Measurements from ENCODE around the gene ZFX.

Gene ZFX

DNA sequence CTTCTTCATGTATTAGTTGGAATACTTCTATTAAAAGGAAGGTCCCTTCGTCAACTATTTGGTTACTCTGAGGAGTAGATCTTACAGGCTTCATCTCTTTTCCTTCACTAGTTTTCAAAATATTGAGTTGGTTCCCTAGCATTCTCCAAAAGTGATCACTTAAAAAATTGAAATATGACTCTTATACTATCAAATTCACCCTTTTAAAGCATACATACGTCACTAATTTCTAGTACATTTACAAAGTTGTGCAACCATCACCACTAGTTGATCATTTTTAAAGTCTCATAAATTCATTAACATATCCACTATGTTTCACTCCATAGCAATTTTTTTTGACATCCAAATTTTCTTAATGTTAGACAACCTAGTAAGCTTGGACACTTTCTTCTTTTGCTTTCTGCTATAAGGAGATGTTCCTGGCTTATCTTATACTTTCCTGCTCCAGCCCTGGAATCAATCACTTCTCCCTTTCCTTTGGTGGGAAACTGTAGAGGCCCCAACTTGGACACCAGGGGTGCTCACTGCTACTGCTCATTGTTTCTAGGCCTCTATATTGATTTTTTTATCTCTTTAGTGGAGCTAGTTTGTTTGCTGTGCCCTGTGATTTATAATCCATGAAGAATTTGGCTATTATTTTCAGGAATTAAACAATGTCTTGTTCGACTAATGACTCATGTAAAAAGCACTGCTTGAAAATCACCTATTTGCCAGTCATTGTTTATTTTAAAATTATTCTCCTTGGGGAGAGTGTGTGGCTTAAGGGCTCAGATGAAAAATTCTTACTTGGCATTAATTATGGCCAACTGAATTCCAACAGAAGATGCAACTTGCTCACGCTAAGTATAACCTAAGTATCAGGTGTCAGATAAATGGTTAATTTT lies 4.0 kb upstream of the ZFX start:
- TF ChIP-seq, protein P1, sequence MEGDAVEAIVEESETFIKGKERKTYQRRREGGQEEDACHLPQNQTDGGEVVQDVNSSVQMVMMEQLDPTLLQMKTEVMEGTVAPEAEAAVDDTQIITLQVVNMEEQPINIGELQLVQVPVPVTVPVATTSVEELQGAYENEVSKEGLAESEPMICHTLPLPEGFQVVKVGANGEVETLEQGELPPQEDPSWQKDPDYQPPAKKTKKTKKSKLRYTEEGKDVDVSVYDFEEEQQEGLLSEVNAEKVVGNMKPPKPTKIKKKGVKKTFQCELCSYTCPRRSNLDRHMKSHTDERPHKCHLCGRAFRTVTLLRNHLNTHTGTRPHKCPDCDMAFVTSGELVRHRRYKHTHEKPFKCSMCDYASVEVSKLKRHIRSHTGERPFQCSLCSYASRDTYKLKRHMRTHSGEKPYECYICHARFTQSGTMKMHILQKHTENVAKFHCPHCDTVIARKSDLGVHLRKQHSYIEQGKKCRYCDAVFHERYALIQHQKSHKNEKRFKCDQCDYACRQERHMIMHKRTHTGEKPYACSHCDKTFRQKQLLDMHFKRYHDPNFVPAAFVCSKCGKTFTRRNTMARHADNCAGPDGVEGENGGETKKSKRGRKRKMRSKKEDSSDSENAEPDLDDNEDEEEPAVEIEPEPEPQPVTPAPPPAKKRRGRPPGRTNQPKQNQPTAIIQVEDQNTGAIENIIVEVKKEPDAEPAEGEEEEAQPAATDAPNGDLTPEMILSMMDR (IDR thresholded peaks at IDR 0.05; ENCODE audit: control extremely low read depth, extremely low read depth, low read depth, missing control alignments) = no peak
- DNase-seq (ENCODE audit: extremely low spot score) = no peak
- POLR2A ChIA-PET = no interaction called here
- CTCF ChIA-PET = no interaction called here

DNA sequence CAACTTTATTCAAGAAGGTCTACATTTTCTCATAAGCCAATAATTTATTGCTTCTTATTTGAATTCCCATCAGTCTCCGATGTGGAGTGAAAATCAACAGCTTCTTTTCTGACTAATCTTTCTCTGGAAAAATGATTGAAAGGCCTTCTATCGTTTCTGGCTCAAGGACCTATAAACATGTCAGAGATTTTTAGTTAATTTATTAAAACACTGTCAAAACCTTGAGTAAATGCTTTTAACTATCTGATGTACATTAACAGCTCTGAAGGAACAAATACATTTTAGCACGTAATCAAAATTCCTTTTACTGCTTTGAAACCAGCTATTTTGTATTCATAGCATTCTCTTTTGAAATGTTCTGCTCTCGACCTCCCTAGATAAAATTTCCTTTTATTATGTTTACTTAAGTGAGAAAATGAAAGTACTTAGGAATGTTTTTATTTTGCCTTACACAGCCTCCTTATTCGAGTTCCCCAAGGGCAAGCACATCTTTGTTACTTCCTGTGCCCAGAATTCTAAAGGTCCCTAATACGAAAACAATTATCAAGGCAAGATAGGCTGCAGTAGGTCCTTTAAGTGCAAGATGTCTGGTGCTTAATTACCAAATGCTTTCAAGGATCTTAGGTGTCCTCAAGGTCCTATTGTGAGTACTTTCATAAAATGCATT lies 3.1 kb upstream of the ZFX start:
- DNase-seq (ENCODE audit: extremely low spot score) = no peak
- ChIA-PET POLR2A (no interaction called here), CTCF (no interaction called here)
- TF ChIP-seq, protein P1 (IDR thresholded peaks at IDR 0.05; ENCODE audit: control extremely low read depth, extremely low read depth, low read depth, missing control alignments) = no peak

DNA sequence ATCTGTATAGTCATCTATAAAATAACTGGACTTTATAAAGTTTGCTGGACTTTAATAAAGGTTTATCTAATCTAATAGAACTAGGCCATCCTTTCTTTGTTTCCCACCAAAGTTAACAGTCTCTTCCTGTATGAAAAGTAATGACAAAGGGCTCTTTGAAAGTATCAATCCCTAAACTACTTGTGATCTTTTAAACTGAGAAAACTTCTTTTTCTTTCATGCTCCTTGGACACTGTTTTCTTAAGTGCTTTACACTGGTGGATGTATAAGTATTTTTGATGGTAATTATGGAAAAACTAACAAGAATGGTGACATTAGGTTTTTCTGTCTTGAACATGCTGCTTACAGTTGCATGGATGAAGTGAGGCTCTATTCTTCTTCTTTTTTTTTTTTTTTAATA lies 2.4 kb upstream of the ZFX start:
- CTCF ChIA-PET = no interaction called here
- TF ChIP-seq, protein P1 (IDR thresholded peaks at IDR 0.05; ENCODE audit: control extremely low read depth, extremely low read depth, low read depth, missing control alignments) = no peak
- POLR2A ChIA-PET = no interaction called here
- no peak for DNase-seq (ENCODE audit: extremely low spot score)

DNA sequence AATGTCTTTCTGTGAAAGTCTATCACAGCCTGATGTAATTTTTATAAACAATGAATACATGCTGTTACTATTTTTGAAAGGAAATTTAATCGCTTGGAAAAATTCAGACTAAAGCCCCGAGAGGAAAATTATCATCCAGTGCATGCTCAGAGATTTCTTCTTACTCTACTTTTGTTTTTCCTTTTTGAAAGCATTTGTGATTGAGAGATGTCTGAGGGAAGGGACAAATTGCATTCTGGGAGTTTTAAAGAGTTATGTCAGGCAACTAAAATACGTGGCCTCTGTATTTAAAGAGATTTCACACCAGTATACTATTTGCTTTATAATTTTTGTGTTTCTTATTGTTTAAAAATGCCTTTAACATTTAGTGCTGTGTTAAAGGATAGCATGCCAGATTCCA lies 1.4 kb upstream of the ZFX start:
- no peak for DNase-seq (ENCODE audit: extremely low spot score)
- ChIA-PET CTCF (no interaction called here), POLR2A (no interaction called here)
- TF ChIP-seq, protein P1 (IDR thresholded peaks at IDR 0.05; ENCODE audit: control extremely low read depth, extremely low read depth, low read depth, missing control alignments) = no peak

DNA sequence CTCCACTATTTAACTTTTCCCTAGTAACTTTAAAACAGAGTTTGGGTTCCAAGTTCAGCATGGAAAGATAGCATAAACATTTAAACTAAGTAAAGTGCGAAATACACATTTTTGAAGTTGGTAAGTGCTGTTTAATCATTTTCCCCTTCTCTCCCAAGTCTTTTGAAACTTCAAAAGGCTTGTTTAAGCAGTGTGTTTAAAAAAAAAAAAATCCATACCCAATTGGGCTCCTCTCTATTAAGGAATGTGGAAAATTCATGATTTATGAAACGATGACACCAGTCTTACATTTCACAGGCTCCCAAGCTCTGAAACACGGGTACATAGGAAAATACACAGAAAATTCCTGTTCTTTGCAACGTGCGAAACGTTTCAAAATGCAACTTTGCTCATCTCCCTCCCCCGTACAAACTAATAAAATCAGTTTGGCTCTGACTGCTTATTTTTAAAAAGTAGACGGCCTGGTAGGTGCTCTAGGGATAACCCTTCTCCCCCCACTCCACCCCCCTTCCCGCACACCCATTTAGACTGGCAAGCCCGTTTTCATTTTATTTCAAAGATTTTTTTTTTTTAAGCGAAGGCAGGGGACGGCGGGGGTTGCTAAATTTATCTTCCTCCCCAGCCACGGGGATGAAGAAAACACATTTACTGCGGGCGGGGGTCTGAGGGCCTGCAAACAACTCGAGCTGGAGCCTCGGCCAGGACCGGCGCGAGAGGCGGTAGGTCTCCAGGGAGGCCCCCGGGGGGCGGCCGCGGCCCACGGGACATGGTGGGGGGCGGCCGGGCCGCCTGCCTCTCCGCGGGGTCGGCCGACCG lies 786 bp upstream of the ZFX start:
- POLR2A ChIA-PET = no interaction called here
- TF ChIP-seq, protein P1 (IDR thresholded peaks at IDR 0.05; ENCODE audit: control extremely low read depth, extremely low read depth, low read depth, missing control alignments) = no peak
- CTCF ChIA-PET = no interaction called here
- no peak for DNase-seq (ENCODE audit: extremely low spot score)

DNA sequence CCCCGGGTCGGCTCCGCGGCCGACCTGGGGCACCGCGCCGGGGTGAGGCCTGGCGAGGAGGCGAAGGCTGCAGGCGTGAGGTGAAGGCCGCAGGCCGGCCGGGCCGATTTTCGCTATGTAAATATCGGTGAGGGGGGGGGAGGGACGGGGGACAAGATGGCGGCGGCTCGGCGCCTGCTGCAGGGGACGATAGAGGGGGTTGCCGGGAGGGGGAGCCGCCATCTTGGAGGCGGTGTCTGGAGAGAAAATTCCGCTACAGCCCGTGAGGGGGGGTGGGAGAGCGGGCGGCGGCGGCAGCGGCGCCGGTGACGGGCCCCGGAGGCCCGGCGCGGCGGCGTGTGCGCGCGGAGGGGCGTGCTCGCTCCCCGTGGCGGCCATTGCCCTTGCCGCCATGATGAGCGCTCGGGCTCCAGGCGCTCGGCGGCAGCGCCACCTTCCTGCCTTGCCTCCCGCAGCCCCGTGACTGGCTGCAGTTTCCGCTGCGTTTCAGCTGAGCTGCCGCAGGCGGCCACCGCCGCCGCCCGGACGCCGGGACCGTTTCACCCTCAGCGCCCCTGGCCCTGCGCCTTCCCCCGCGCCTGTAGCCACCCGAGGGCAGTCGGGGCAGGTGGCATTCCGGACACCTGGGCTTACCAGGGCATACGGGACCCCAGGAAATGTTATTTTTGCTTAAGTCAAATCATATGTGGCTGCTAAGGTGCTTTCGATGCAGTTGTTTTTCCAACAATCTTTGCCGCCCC lies 692 bp downstream of the ZFX start:
- TF ChIP-seq, protein P1 (IDR thresholded peaks at IDR 0.05; ENCODE audit: control extremely low read depth, extremely low read depth, low read depth, missing control alignments) = peak; percentile 28
- ChIA-PET POLR2A (interaction anchor here (0.7 kb wide), 1 partner anchor 96 kb away, joined by 3 read pairs; no protein-coding TSS in a partner anchor), CTCF (interaction anchor here (1.2 kb wide), 1 partner anchor 96 kb away, joined by 3 read pairs; the partner anchor contains the start of gene EIF2S3)
- DNase-seq (ENCODE audit: extremely low spot score) = peak; percentile 91
